Measurements from ENCODE around the gene ADAT1.

The ADAT1 gene

GRCh38 chr16:75572864-75573542, 50.1 kb downstream of the ADAT1 start:
- DNase-seq, result no peak

GRCh38 chr16:75570396-75571065, 52.5 kb downstream of the ADAT1 start:
- no peak for DNase-seq

GRCh38 chr16:75567911-75568310, 55.2 kb downstream of the ADAT1 start:
- no peak for DNase-seq

- peak; percentile 27 for DNase-seq
These were observed 56.3 kb downstream of the ADAT1 start for GRCh38 chr16:75566758-75567255.

- peak; percentile 93 for DNase-seq
These were observed 56.9 kb downstream of the ADAT1 start, which contains the start of gene GABARAPL2 for GRCh38 chr16:75566040-75566757. Gene GABARAPL2, plus strand, starts transcription at chr16:75566379. Its CDS starts 108 bp downstream, at chr16:75566487.

DNA sequence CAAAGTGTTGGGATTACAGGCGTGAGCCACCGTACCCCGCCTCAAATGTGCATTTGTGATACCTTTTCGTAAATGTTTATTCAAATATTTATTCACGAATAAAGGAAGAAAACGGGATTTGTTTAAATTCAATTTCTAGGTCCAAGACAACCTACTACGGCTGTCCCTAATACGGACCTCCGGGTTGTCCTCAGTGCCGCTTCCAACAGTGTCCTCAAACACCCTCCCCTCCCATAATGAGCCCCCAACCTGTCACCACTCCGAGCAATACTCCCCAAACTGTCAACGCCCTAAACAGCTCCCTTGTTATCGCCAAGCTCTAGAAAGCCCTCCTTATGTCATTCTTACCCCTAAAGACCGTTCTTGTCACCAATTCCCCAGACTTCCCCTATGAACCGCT, 57.4 kb downstream of the ADAT1 start:
- DNase-seq, result no peak

DNA sequence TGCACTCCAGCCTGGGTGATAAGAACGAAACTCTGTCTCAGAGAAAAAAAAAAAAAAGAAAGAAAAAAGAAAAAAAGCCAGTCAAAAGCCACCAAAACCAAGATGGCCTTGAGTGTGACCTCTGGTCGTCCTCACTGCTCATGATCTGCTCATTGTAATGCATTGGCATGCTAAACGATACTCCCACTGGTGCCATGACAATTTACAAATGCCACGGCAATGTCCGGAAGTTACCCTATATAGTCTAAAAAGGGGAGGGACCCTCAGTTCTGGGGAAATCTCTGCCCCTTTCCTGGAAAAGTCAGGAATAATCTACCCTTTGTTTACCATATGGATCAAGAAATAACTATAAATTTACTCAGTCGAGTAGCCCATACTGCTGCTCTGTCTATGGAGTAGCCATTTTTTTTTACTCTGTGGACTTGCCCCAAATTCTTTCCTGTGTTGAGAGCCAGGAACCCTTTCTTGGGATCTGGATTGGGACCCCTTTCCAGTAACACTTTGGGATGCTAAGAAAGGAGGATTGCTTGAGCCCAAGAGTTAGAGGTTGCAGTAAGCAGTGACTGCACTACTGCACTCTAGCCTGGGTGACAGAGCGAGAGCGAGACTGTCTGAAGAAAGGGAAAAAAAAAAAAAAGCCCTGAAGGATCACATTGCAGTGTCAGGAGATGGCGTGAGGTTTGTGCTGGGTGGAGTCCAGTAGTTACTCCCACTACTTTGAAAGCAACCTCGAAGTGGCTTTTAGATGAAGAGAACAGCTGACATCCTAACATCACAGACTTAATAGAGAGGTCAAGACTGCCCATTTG, 63.3 kb downstream of the ADAT1 start:
- DNase-seq, result no peak

GRCh38 chr16:75558846-75559401, 64.2 kb downstream of the ADAT1 start:
- no peak for DNase-seq

- no peak for DNase-seq
These were observed 66.6 kb downstream of the ADAT1 start for GRCh38 chr16:75556431-75556950.

GRCh38 chr16:75555707-75556430, 67.2 kb downstream of the ADAT1 start, which contains the start of gene TMEM231:
Gene TMEM231, minus strand, starts transcription at chr16:75556252. Its CDS starts 43 bp downstream, at chr16:75556209.
- peak; percentile 97 for DNase-seq

DNA sequence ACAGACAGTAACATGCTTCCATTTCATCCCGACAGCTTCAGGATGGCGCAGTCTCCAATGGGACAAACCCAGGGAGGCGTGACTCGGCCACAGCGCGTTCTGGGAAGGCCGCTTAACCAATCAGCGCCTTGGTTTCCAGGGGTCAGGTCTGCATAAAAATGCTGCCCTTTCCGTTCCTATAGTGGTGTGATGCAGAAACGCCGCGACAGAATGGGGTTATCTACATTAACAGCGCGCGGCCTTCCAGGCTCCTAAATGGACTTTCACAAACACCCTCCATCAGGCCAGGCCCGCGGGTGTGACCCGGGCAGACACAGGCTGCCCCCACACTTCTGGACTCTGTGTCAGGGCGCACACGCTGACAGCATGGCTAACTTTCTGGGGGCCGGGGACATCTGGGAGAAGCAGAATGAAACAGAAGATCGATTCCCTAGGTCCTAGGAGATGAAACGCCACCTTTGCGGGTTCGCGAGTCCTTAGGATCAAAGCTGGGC, 67.8 kb downstream of the ADAT1 start:
- DNase-seq, result peak; percentile 29

DNA sequence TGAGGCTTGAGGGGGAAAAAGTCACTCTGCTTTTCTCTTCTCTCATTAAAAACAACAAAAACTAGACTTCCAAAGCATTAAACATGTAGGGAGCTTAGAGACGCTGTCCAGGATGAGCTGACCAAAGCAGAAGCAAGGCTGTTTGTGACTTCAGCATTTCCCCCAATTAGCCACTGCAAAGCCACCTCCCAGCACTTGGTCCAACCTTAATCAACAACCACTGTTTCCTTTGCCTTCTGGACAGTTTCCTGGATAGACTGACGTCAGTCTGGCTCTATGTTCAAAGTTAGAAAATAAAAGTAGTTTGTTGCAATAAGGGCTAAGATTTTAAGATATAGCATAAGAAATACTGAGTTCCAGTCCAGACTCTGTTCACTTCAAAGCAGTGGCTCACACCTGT, 70.1 kb downstream of the ADAT1 start:
- DNase-seq, result no peak

DNA sequence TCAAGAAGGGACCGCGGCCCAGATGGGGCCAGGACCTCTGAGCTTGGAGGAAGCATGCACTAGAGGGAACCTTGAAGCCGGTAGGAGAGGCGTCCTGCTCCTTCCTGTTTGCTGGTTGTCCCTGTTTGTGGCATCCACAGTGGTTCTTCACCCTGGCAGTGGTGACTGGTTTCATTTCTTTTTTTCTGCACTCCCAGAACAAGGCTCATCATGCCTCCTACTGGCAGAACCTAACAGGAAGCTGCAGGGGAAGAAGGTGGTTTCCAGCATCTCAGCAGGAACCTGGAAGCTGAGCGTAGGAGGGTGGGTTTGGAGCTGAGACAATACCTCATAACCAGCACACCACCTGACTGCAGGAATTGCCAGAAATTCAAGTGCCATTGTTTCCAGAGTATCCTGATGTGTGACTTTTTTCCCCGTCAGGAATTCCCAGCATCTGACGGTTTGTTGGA, 72.8 kb downstream of the ADAT1 start:
- DNase-seq, result peak; percentile 50
